ENCODE data around the gene SMURF2.

Gene SMURF2

DNA sequence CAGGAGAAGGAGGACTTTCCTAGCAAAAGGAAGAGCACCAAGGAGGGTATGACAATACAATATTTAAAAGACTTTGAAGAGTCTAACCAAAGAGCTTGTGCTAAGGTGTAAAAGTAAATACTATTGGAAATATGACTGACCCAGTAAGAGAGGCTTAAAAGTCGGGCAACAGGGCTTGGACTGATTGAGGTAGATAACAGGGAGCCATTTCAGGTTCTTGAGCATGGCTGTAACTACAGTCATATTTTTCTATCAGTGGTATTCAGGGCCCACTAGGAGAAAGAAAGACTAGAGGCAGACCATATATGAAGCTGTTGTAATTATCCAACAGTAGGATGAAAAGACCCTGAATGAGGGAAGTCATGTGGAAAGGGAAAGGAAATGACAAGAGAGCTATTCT lies 62.3 kb downstream of the SMURF2 start:
- no peak overlapping the region for H3K4me3 ChIP-seq (ENCODE audit: low read length)
- TF ChIP-seq, protein P1, sequence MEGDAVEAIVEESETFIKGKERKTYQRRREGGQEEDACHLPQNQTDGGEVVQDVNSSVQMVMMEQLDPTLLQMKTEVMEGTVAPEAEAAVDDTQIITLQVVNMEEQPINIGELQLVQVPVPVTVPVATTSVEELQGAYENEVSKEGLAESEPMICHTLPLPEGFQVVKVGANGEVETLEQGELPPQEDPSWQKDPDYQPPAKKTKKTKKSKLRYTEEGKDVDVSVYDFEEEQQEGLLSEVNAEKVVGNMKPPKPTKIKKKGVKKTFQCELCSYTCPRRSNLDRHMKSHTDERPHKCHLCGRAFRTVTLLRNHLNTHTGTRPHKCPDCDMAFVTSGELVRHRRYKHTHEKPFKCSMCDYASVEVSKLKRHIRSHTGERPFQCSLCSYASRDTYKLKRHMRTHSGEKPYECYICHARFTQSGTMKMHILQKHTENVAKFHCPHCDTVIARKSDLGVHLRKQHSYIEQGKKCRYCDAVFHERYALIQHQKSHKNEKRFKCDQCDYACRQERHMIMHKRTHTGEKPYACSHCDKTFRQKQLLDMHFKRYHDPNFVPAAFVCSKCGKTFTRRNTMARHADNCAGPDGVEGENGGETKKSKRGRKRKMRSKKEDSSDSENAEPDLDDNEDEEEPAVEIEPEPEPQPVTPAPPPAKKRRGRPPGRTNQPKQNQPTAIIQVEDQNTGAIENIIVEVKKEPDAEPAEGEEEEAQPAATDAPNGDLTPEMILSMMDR (conservative IDR thresholded peaks at IDR 0.05; ENCODE audit: low read depth, low read length): no peak
- no peak for DNase-seq (ENCODE audit: low read depth)

DNA sequence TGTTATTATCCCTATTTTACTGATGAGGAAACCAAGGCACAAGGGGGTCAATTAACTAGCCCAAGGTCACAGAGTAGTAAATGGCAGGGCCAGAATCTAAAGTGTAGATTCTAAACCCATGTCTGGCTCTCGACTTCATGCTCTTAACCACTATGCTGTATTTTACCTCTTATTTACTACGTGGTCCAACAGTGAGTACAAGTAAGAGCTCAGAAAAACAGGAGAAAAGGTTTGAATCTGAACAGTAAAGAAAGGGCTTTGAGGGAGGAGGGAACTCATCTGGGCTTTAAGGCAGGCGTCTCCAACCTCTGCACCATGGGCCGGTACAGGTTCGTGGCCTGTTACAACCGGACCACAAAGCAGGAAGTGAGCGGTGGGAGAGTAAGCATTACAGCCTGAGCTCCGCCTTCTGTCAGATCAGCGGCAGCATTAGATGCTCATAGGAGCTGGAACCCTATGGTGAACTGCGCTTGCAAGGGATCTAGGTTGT lies 62.9 kb downstream of the SMURF2 start:
- TF ChIP-seq, protein P1 (conservative IDR thresholded peaks at IDR 0.05; ENCODE audit: low read depth, low read length): no peak
- H3K4me3 ChIP-seq (ENCODE audit: low read length): no peak overlapping the region
- DNase-seq (ENCODE audit: low read depth): no peak

DNA sequence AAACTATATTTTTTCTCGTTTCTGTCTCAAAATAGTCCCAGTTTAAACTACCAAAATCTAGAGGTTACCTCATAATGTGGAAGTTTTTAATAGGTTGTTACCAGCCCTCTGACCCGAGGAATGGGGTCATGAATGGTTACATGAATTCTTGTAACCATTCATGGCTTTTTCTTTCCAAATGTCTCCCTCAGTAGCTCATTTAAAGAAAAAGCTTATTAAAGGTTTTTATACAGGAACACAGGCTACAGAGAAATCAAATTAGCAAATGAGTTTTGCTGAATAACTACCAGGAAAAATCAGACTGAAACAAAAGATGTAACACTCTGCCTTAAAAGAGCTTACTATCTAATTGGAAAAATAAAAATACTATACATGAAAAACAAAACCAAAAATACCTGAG lies 63.4 kb downstream of the SMURF2 start:
- DNase-seq (ENCODE audit: low read depth): no peak
- no peak overlapping the region for H3K4me3 ChIP-seq (ENCODE audit: low read length)
- TF ChIP-seq, protein P1 (conservative IDR thresholded peaks at IDR 0.05; ENCODE audit: low read depth, low read length): no peak

DNA sequence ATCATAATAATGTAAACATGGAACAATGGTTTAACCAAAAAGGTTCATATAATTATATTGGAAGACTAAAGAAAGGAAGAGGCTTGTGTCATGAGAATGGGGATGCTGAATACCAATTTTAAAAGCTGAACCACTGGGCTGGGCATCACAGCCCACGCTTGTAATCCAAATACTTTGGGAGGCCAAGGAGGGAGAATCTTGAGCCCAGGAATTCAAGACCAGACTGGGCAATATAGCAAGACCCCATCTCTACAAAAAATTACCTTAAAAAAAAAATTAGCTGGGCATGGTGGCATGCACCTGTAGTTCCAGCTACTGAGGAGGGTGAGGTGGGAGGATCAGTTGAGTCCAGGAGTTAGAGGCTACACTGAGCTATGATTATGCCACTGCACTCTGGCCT lies 65.1 kb downstream of the SMURF2 start:
- H3K4me3 ChIP-seq (ENCODE audit: low read length): no peak overlapping the region
- TF ChIP-seq, protein P1 (conservative IDR thresholded peaks at IDR 0.05; ENCODE audit: low read depth, low read length): no peak
- DNase-seq (ENCODE audit: low read depth): no peak

DNA sequence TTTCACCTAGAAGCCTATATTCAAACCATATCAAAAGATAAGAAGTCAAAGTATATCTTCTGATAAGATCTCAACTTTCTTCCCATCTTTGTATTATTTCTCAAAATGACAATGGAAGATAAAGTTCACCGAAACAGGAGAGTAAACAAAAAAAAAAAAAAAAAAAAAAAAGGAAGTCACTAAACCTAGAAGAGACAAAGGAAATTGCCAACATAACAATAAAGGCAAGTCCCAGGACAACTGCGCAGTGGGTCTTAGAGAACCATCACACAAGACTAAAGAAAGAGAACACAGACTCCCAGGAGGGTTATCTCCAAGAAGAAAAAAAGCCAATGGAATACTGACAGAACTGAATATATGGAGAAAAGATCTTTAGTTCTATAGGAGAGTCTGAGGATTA lies 65.7 kb downstream of the SMURF2 start:
- H3K4me3 ChIP-seq (ENCODE audit: low read length): no peak overlapping the region
- TF ChIP-seq, protein P1 (conservative IDR thresholded peaks at IDR 0.05; ENCODE audit: low read depth, low read length): no peak
- no peak for DNase-seq (ENCODE audit: low read depth)

DNA sequence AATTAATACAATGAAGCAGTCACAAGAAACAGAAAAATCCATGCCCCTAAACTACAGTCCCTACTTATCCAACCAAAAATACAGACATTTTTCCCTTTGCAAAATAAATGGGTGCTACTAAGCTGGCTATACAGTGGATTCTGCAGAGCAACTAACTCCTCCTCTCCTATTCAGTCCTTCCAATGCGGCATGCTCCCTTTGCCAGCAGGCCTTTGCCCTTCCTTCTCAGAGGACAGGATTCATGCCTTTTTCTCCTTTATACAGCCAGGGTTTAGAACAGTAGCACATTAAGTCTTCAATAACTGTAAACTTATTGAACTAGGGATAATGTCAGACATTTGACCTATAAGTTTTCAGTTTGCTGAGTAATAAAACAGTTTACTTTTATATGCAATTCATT lies 70.2 kb downstream of the SMURF2 start:
- no peak overlapping the region for H3K4me3 ChIP-seq (ENCODE audit: low read length)
- TF ChIP-seq, protein P1 (conservative IDR thresholded peaks at IDR 0.05; ENCODE audit: low read depth, low read length): no peak
- DNase-seq (ENCODE audit: low read depth): no peak

DNA sequence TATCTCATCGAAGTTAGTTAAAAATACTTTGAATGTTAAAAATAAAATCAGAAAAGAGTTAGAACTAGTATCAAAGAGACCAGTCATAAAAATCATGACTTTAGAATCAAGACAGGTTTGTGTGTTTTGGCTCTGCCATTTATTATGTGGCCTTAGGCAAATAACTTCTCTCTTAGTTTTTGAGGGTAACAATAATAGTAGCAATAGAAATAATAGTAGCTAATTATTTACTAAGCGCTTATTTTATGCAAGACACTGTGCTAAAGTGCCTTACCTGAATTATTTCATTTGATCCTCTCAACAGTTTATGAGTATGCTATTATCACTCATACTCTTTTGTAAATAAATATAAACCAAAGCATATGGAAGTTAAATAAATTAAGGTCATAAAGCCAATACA lies 77.0 kb downstream of the SMURF2 start:
- TF ChIP-seq, protein P1 (conservative IDR thresholded peaks at IDR 0.05; ENCODE audit: low read depth, low read length): no peak
- no peak for DNase-seq (ENCODE audit: low read depth)
- H3K4me3 ChIP-seq (ENCODE audit: low read length): no peak overlapping the region

Measured in retinal pigment epithelial cell (primary cell).